NCI-H774 (cell line): ENCODE data around the gene ASGR1.
"Not testable (repeated sequence)": the region's sequence is repeated elsewhere in the genome, so short reads cannot be mapped to it uniquely, and the experiment has no call there.

ENCODE experiments used
- DNase-seq: peaks from one replicate; lab custom pipeline; 2025; lab: John Stamatoyannopoulos, UW

The ASGR1 gene

DNA sequence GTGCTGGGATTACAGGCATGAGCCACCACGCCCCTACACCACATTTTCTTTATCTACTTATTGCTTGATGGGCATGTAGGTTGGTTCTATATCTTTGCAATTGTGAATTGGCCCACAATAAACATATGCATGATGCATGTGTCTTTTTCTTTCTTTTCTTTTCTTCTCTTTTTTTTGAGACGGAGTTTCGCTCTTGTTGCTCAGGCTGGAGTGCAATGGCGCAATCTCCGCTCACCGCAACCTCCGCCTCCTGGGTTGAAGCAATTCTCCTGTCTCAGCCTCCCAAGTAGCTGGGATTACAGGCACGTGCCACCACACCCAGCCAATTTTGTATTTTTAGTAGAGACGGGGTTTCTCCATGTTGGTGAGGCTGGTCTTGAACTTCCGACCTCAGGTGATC, 20.7 kb downstream of the ASGR1 start:
- not testable (repeated sequence) for DNase-seq

DNA sequence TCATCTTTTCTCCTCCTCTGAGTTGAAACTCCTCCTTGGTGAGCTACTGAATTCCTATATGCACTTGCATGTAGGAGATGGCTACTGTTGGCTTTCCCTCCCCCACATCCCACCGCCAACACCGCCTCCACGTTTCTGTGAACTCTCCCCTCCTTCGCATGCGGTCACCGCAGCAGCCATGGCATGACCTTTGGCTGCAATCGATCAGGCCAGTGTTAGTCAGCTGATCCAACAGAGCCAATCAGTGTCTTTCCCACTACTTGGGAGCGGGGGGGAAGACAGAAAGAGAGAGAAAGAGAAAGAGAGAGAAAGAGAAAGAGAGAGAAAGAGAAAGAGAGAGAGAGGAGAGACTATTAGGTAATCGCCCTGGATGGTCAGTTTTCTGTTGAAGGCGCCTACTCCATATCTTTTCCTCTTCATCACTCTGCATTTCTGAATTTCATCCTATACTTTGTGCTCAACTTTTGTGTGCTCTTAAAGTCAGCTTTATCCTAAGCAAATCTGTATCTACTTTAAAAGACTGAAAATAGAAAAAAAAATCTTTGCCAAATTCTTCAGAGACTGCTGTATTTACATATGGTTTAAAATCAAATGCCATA, 22.7 kb downstream of the ASGR1 start:
- DNase-seq = no peak

DNA sequence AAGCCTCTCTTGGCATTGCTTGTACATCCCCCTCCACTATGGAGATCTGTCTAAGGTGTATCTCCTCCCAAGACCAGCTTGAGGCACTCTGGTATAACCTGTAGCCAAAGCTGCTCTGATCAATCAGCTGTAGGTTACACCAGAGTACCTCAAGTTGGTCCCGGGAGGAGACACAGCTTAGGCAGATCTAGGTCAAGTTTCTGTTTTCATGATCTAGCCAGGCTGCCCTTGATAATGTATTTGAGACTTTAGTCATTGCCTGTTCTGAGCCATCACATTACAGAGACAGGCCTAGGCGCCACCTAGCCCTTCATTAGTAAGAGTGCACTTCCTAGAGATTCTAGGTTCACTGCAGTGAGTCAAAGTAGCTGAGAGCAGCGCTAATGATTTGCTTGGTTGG, 31.4 kb downstream of the ASGR1 start:
- no peak for DNase-seq

DNA sequence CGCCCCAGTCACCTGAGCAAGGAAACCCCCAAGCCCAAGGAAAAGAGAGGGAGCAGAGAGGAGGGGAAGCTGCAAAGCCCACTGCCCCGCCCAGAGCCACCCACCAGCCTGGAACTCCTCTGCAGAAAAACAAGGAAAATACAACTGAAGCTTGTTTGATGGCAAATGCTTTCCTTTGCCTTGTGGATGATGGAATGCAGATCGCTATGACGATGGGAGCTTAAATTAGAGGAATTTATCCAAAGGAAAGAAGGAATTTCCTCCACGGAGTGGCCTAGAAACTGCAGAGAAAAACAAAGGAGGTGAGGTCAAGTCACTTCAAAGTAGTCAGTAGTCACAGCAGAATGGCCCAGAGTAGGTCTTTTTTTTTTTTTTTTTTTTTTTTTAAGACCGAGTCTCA, 33.1 kb downstream of the ASGR1 start:
- no peak for DNase-seq

DNA sequence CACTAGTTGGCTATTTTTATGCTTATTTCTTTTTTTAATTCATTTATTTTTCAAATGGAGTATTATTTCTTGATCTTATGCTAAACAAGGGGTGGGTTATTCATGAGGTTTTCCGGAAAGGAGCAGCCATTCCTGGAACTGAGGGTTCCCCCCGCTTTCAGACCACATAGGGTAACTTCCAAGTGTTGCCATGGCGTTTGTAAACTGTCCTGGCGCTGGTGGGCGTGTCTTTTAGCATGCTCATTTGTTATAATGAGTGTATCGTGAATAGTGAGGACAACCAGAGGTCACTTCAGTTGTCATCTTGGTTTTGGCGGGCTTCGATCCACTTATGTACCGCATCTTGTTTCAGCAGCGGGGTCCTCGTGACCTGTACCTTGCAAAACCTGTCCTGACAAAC, 35.0 kb downstream of the ASGR1 start:
- no peak for DNase-seq

DNA sequence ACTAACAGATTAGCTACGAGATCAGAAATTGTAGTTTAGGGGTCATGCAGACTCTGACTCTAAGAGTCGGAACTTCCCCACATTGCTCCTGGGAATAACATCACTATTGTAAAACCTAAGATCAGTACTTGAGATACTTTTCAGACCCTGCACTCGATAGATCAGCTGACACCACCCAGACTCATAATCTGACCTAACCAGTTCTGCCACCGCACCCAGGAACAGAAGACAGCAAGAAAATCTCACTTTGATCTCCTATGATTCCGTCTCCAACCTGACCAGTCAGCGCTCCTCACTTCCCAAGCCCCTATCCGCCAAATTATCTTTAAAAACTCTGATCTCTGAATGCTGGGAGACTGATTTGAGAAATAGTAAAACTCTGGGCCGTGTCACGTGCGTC, 37.3 kb downstream of the ASGR1 start:
- DNase-seq = no peak

DNA sequence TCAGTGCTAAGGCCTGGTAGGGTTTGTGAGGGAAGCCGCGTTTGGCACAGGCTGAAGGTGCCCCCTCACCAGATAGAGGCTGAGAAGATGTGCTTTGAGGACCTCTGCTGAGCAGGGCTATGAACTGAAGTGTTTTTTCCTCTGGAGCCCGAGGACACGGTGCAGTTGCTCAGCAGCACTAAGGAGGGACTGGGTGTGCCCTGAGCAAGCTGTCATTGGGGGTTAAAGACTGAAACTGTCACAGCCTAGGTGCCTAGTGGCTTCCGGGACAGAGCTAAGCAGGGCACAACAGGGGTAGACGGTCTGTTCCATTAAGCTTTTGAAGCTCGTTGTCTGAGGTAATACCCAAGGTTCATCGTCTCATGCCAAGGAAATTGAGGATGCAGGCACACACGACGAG, 39.8 kb downstream of the ASGR1 start:
- DNase-seq = no peak

DNA sequence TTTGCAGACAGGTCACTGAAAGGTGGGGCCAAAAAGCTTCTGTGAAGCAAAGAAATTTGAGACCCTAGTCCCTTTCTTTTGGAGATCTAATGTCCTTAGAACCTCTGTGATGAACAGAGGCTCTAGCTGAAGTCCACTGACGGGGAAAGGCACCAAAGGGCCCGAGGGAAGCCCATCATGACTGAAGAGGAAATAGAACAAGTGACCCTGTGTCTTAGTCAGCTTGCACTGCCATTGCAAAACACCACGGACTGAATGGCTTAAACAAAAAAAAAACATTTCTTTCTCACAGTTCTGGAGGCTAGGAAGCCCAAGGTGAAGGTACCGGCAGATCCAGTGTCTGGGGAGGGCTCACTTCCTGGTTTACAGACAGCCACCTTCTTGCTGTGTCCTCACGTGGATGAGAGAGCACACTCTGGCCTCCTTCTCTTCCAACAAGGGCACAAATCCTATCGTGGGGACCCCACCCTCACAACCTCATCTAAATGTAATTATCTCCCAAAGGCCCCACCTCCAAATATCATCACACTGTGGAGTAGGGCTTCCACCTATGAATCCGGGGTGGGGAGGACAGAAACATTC, 40.3 kb downstream of the ASGR1 start:
- no peak for DNase-seq

DNA sequence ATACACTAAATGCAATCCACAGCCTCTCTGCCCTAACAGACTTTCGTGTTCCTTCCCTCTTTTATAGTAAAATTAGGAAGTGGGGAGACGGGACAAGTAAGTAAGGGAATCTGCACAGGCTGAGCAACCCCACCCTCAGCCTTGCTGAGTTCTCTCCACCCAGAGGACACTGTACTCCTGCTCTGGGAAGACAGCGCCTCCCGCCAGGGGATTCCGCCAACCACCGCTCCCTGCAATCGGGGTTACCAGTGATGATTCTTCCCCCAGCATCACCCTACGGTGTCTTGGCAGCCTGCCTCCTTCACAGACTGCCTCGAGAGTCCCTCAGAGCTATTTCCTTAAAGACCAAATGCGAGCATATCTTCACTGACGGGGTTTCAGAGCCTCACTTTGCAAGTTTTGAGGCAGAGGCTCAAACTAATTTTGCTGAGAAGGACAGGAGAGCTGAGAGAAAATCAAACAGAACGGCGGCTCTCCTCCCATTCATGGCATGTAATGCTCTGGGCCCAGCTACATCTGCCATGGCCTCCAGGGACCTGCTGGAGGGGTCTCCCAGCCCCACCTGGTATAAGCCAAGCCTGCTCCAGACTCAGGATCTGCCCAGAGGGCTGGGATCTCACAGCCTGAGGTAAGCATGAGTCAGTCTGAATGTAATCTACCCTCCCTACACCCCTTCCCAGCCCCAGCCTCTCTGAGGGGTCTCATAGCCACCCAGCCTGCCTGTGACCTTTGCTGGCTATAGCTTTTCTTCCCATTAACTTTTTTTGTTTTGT, 41.8 kb downstream of the ASGR1 start:
- DNase-seq = no peak

DNA sequence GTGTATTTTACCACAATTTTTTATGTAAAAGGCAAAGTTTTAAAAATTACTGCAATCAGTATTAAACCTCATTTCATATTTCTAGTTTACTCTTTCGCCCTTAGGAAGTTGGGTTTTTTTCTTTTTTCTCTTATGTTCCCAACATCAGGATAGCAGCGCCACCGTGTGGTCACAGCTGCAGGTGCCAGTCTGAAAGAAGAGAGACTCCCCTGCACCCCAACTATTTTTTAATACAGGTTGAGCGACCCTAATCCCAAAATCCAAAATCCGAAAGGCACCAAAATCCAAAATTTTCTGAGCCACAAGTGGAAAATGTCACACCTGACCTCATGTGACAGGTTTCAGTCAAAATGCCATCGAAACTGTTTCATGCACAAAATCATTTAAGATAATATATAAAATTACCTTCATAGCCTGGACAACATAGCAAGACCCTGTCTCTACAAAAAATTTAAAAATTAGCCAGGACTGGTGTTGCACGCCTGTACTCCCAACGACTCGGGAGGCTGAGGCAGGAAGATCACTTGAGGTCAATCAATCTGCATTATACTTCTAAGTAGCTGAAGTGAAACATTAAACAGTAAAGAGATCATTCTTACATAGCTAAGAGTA, 42.8 kb downstream of the ASGR1 start:
- peak; percentile 5 for DNase-seq

DNA sequence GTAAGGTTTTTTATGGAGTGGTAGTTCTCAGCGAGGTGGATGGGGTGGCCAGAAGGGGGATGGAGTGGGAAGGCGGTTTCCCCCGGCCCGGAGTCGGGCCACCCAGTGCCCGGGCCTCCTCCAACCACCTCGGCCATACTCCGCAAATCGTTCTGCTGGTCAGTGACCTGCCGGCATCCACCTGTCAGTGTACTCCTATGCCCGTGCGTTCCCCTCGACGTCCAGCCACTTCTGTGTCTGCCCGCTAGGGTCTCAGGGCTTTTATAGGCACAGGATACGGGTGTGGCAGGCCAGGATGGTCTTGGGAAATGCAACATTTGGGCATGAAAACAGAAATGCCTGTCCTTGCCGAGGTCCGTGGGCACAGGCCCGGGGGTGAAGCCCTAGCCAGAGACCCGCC, 45.3 kb downstream of the ASGR1 start:
- no peak for DNase-seq

DNA sequence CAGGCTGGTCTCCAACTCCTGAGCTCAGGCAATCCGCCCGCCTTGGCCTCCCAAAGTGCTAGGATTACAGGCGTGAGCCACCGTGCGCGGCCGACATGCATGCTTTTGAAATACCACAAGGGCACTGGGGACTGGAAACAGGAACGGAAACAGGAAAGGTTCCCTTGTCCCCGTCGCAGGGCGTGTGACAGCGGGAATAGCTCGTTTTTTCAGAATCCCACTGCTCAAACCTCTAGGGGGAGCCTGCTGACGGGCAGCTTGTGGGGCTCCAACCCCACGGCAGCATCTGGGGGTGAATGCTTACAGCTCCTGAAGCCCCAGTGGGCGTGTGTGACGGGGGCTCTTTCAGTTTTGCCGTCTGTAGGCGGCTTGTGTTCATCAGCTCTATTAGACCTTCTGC, 45.7 kb downstream of the ASGR1 start:
- no peak for DNase-seq

DNA sequence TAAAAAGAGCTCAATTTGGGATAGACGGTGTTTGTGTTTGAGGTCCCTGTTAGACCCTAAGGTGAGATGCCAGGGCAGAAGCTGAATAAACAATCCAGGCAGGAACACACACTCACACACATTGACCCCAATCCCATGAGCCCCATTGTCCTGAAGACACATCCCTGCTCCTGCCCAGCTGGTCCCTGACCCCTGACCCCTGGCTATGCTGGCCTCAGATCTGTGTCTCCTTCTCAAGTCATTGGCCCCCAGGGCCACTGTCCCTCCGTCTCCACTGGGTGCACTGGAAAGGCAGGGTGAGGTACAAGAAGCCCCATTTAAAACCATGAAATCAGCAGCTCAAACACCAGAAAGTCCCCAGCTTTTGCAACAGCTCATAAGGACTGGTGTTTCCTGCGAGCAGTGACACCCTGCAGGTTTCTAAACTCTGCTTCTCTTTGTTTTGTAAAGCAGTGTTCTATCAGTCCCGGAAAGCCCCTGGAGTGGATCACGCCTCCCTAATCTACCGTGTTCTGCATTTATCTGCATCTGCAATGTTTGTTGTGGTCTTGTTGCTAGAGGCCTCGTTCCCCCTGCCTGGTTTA, 46.6 kb downstream of the ASGR1 start:
- no peak for DNase-seq

DNA sequence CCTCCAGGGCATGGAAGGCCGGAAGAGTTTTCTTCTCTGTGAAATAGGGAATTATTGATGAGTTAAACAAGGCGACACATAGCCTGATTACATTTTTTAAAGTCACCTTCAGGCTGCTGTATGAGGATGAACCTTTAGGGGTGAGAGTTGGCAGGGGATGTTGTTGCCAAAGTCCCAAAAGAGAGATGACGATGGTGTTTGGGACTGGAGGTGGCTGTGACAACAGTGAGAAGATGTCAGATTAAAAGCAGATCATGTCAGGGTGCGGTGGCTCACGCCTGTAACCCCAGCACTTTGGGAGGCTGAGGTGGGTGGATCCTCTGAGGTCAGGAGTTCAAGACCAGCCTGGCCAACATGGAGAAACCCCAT, 47.8 kb downstream of the ASGR1 start:
- no peak for DNase-seq

DNA sequence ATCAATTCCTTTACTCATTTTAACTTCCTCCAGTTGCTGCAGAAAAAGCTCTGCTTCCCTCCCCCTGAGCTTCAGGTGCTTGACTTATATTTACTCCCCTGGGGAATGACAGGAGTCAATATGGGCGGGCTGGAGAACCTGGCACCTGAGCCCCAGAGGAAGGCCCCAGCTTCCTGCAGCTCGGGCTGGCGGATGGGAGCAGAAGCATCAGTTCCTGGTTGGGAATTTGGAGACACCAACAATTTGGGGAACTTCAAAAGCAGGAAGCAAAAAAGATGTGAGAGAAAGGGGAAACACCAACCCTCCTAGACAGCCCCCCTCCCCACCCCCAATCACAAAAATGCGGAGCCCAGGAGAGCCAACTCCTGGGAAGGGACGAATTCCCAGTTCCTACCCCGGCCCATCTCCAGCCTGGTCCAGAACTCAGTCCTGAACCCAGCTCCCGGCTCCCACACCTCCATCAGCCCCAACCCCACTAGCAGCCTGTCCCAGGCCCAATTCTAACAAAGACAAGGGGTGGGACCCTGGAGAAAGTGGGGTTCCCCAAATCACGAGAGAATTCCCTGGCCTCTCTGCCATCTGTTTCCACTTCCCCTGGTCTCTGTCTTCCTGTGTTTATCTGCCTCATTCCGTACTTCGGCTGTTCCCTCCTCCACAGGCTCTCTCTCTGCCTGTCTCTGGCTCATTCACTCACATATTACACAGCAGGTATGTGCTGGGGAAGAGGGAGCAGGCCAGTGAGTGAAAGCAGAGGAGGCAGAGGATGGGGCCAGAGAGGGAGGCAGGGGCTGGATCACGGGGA, 48.3 kb downstream of the ASGR1 start:
- no peak for DNase-seq

DNA sequence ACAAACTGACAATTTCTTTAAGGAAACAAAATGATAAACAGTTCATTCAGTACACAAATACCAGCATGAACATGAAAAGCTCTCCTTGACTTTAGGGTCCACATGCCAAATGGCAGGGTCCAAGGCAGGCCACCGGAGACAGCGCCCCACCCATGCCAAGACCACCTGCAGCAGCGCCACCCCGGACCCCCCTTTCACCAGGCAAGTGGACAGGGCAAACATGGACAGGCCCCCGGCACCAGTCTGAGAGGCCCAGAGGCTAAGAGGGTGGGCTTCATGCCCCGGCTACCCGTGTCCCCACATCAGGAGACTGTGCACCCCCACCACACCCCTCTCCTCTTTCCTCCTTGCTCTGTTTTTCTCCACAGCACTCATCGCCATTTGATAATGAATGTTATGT, 49.9 kb downstream of the ASGR1 start:
- DNase-seq = no peak

DNA sequence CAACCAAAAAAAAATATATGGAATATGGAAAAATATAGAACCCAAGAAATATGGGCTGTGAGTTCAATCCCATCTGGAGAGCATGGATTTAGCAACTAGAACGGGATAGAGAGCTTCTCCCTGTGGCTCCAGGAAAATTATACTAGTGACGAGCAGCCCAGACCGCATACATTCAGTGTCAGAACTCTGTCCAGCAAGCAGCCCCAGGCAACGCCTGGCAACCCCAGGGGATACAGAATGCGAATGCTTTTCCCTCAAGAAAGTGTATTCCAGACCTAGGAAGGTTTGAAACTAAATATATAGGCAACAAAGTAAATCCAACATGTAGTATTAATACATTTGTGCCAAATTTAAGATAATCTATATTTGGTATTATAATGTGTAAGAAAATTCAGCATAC, 51.0 kb downstream of the ASGR1 start:
- DNase-seq = no peak

DNA sequence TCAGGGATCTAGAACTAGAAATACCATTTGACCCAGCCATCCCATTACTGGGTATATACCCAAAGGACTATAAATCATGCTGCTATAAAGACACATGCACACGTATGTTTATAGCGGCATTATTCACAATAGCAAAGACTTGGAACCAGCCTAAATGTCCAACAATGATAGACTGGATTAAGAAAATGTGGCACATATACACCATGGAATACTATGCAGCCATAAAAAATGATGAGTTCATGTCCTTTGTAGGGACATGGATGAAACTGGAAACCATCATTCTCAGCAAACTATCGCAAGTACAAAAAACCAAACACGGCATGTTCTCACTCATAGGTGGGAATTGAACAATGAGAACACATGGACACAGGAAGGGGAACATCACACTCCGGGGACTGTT, 51.7 kb downstream of the ASGR1 start:
- DNase-seq = not testable (repeated sequence)

DNA sequence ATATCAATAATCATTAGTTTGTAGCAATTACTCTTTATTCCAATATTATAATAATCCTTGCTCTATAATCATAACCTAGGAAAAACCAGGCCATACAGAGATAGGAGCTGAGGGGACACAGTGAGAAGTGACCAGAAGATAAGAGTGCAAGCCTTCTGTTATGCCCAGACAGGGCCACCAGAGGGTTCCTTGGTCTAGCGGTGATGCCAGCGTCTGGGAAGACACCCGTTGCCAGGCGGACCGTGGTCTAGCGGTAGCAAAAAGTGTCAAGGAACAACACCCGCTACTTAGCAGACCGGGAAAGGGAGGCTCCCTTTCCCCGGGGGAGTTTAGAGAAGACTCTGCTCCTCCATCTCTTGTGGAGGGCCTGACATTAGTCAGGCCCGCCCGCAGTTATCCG, 52.8 kb downstream of the ASGR1 start:
- DNase-seq = not testable (repeated sequence)

DNA sequence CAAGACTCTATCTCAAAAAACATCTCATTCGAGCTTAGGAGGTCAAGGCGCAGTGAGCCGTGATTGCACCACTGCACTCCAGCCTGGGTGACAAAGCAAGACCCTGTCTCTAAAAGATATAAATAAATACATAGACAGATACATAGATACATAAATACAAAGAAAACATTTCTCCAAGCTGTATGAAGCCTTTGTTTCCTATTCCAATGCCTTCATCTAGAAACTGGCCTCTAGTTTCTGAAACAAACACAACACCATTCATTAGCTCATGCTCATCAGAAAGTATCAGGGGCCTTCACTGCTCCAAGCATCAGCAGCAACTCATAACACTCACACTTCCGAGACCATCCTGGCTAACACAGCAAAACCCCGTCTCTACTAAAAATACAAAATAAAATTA, 54.2 kb downstream of the ASGR1 start:
- DNase-seq = no peak

DNA sequence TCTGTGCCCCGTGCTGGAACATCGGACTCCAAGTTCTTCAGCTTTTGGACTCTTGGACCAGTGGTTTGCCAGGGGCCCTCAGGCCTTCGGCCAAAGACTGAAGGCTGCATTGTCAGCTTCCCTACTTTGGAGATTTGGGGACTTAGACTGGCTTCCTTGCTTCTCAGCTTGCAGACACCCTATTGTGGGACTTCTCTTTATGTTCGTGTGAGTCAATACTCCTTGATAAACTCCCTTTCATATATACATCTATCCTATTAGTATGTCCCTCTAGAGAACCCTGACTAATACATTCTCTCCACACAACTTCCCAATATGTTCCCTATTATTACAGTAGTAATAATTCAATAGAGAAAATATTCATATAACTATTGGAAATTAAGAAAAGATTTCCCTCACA, 55.3 kb downstream of the ASGR1 start:
- DNase-seq = no peak
